Liver (tissue), 9 donors: ENCODE results near the gene AFAP1. TPM values are rescaled to one million over a fixed set of nuclear protein-coding genes. Genes with fewer than 3 reads are reported as not detected.

ENCODE experiments used
- DNase-seq: peaks from one replicate; pipeline ENCODE4 v3.0.0-alpha.2; 2017; ENCODE audit warnings: low spot score
- H3K27ac ChIP-seq, 2 donors: one replicate each; pipeline ENCODE4 v1.7.0; 2013; ENCODE audit warnings: inconsistent platforms in 2 of 2, low read length in 2 of 2, control low read depth in 1 of 2, low read depth in 1 of 2, mild to moderate bottlenecking in 1 of 2
- H3K27me3 ChIP-seq, 4 donors: one replicate each; pipeline versions ENCODE4 v1.6.1 to v1.7.0; 2013; ENCODE audit warnings: low read length in 3 of 4, inconsistent platforms in 1 of 4, mild to moderate bottlenecking in 1 of 4, moderate library complexity in 1 of 4; ENCODE audit not compliant: control insufficient read depth in 4 of 4, insufficient read depth in 4 of 4
- H3K36me3 ChIP-seq, 4 donors: one replicate each; pipeline versions ENCODE4 v1.6.1 to v1.7.0; 2013; ENCODE audit warnings: low read length in 3 of 4, mild to moderate bottlenecking in 3 of 4, low read depth in 1 of 4, moderate library complexity in 1 of 4; ENCODE audit not compliant: control insufficient read depth in 4 of 4, insufficient read depth in 3 of 4
- H3K4me1 ChIP-seq, 4 donors: one replicate each; pipeline versions ENCODE4 v1.6.1 to v1.7.0; 2013; ENCODE audit warnings: low read length in 3 of 4, mild to moderate bottlenecking in 3 of 4, moderate library complexity in 1 of 4; ENCODE audit not compliant: control insufficient read depth in 4 of 4, insufficient read depth in 4 of 4
- H3K4me3 ChIP-seq, 3 donors: one replicate each; pipeline versions ENCODE4 v1.6.1 to v1.7.0; 2013; ENCODE audit warnings: low read length in 3 of 3, control low read depth in 1 of 3, low read depth in 1 of 3, mild to moderate bottlenecking in 1 of 3
- H3K9ac ChIP-seq, 2 donors: one replicate each; pipeline ENCODE4 v1.7.0; 2013; ENCODE audit warnings: low read length in 2 of 2, mild to moderate bottlenecking in 2 of 2, moderate library complexity in 2 of 2, control low read depth in 1 of 2, low read depth in 1 of 2
- H3K9me3 ChIP-seq, 4 donors: one replicate each; pipeline versions ENCODE4 v1.6.1 to v1.7.0; 2013; ENCODE audit warnings: low read length in 3 of 4; ENCODE audit not compliant: control insufficient read depth in 4 of 4
- ATF3 ChIP-seq: IDR thresholded peaks from 2 replicates; pipeline ENCODE4 v1.6.1; 2016; ENCODE audit warnings: antibody characterized with exemption
- CTCF ChIP-seq: fragments of 150-350 bp; IDR thresholded peaks from 2 replicates; pipeline ENCODE4 v1.5.1; 2017; ENCODE audit warnings: improper control_type of control experiment, low read depth, low read length; ENCODE audit not compliant: missing input control
- FOXA1 ChIP-seq: IDR thresholded peaks from 2 replicates; pipeline ENCODE4 v1.6.1; 2016; ENCODE audit warnings: antibody characterized with exemption
- HNF4A ChIP-seq, 2 donors: conservative IDR thresholded peaks; 2 replicates each; pipeline ENCODE4 v1.6.1; 2016; ENCODE audit warnings: antibody characterized with exemption in 2 of 2, mild to moderate bottlenecking in 2 of 2
- HNF4G ChIP-seq: IDR thresholded peaks from 2 replicates; pipeline ENCODE4 v1.6.1; 2016; ENCODE audit warnings: antibody characterized with exemption
- MAX ChIP-seq: IDR thresholded peaks from 2 replicates; pipeline ENCODE4 v1.6.1; 2016; ENCODE audit warnings: antibody characterized with exemption
- RAD21 ChIP-seq, 2 donors: IDR thresholded peaks; 2 replicates each; pipeline ENCODE4 v1.6.1; 2016; ENCODE audit warnings: antibody characterized with exemption in 2 of 2, mild to moderate bottlenecking in 2 of 2
- REST ChIP-seq: IDR thresholded peaks from 2 replicates; pipeline ENCODE4 v1.6.1; 2016; ENCODE audit warnings: antibody characterized with exemption, mild to moderate bottlenecking
- RXRA ChIP-seq, 2 donors: IDR thresholded peaks; 2 replicates each; pipeline ENCODE4 v1.6.1; 2017 to 2018; ENCODE audit warnings: antibody characterized with exemption in 2 of 2, mild to moderate bottlenecking in 1 of 2
- SP1 ChIP-seq: IDR thresholded peaks from 2 replicates; pipeline ENCODE4 v1.6.1; 2018; ENCODE audit warnings: antibody characterized with exemption, mild to moderate bottlenecking
- ZBTB33 ChIP-seq: IDR thresholded peaks from 2 replicates; pipeline ENCODE4 v1.6.1; 2016; ENCODE audit warnings: antibody characterized with exemption
- WGBS: extraction: QIAGEN DNeasy Blood & Tissue Kit; methylation state at CpG from one replicate; pipeline ENCODE4 v1.1.7; 2013; 5-methylcytosine and 5-hydroxymethylcytosine counted together
- polyA plus RNA-seq, 2 donors: library from polyadenylated mRNA; stranded (reverse) in 1 of 2; unstranded in 1 of 2; fragments of 200-250 nt in 1 of 2; fragments of >200 nt in 1 of 2; fragmentation: Nextera tagmentation in 1 of 2; extraction: Ambion mirVana in 1 of 2; gene quantifications; one replicate each; pipeline versions ENCODE4 v1.2.1 to v1.2.3, GENCODE V29; 2013 to 2015
- total RNA-seq, 2 donors: library from RNA; depleted of rRNA; stranded (reverse); fragments of >200 nt; gene quantifications; one replicate each; pipeline ENCODE4 v1.2.3, GENCODE V29; 2014
- donor health status: healthy.
- donor health status: healthy.
- donor health status: healthy.
- donor health status: healthy.
- donor health status: healthy.

The AFAP1 gene
- total and polyA plus RNA-seq, 4 donors = 0.40 to 3.2 (median 1.6) TPM

- H3K36me3 ChIP-seq = no peaks in the 10 kb centered on the region
- DNase-seq = no peak
- no peak overlapping the region for H3K4me3 ChIP-seq
- 86% methylated on average over 4 of the region's 4 CpGs for WGBS
- H3K9me3 ChIP-seq = no peaks in the 10 kb centered on the region
- no peak overlapping the region for H3K9ac ChIP-seq
- H3K27ac ChIP-seq = no peak overlapping the region
- no peaks in the 10 kb centered on the region for H3K4me1 ChIP-seq
- H3K27me3 ChIP-seq = peaks cover 0 to 2% (median 0%) of the 10 kb centered on the region in 4 donors
- TF ChIP-seq ZBTB33 = no peak
- no peak for TF ChIP-seq RAD21 (IDR thresholded peaks at IDR 0.05)
- no peak for TF ChIP-seq ATF3
- TF ChIP-seq HNF4G = no peak
Observed at GRCh38 chr4:7898385-7898784, 41.3 kb downstream of the AFAP1 start.

GRCh38 chr4:7897811-7898210 lies 41.9 kb downstream of the AFAP1 start:
- Histone ChIP-seq H3K36me3 (no peaks in the 10 kb centered on the region), H3K27ac (no peak overlapping the region)
- 93% methylated on average over 7 of the region's 7 CpGs for WGBS

GRCh38 chr4:7894677-7895181 lies 44.9 kb downstream of the AFAP1 start:
- Histone ChIP-seq H3K36me3 (no peaks in the 10 kb centered on the region), H3K9me3 (no peaks in the 10 kb centered on the region), H3K4me3 (no peak overlapping the region), H3K4me1 (no peaks in the 10 kb centered on the region), H3K27me3 (peaks cover 0 to 2% (median 0%) of the 10 kb centered on the region in 4 donors), H3K27ac (no peak overlapping the region), H3K9ac (no peak overlapping the region)
- no peak for DNase-seq
- WGBS = 86% methylated on average over 15 of the region's 15 CpGs
- TF ChIP-seq SP1 = no peak
- TF ChIP-seq HNF4A (conservative IDR thresholded peaks at IDR 0.05) = no peak
- TF ChIP-seq REST = no peak
- TF ChIP-seq RAD21 (IDR thresholded peaks at IDR 0.05) = no peak
- TF ChIP-seq CTCF = no peak
- TF ChIP-seq FOXA1 = no peak

More at GRCh38 chr4:7897811-7898210, 41.9 kb downstream of the AFAP1 start:
- no peaks in the 10 kb centered on the region for H3K4me1 ChIP-seq
- DNase-seq = no peak
- no peak overlapping the region for H3K4me3 ChIP-seq
- no peak overlapping the region for H3K9ac ChIP-seq
- H3K9me3 ChIP-seq = no peaks in the 10 kb centered on the region
- H3K27me3 ChIP-seq = peaks cover 0 to 2% (median 0%) of the 10 kb centered on the region in 4 donors
- TF ChIP-seq CTCF = no peak
- TF ChIP-seq MAX = no peak
- TF ChIP-seq HNF4G = no peak
- TF ChIP-seq RXRA (IDR thresholded peaks at IDR 0.05) = no peak
